GDM1 (cell line): Measurements from ENCODE around the gene NEK6.

Source experiments
- DNase-seq: peaks from one replicate; lab custom pipeline; 2025; lab: John Stamatoyannopoulos, UW

Gene NEK6

GRCh38 chr9:124354346-124355038 lies 96.7 kb downstream of the NEK6 start:
- no peak for DNase-seq

GRCh38 chr9:124355039-124355940 lies 97.5 kb downstream of the NEK6 start:
- DNase-seq, result no peak

- no peak for DNase-seq
These were observed 98.4 kb downstream of the NEK6 start for GRCh38 chr9:124355941-124356744.

- no peak for DNase-seq
These were observed 99.1 kb downstream of the NEK6 start for GRCh38 chr9:124356745-124357390.

- no peak for DNase-seq
These were observed 100.1 kb downstream of the NEK6 start for GRCh38 chr9:124357721-124358361.

GRCh38 chr9:124358631-124359030 lies 100.9 kb downstream of the NEK6 start:
- DNase-seq, result no peak

GRCh38 chr9:124359426-124359825 lies 101.7 kb downstream of the NEK6 start:
- DNase-seq, result no peak

- no peak for DNase-seq
These were observed 102.3 kb downstream of the NEK6 start for GRCh38 chr9:124359855-124360678.

GRCh38 chr9:124361128-124361527 lies 103.4 kb downstream of the NEK6 start:
- DNase-seq, result no peak

- DNase-seq, result no peak
These were observed 105.8 kb downstream of the NEK6 start for GRCh38 chr9:124363326-124364096.

- DNase-seq, result no peak
These were observed 106.4 kb downstream of the NEK6 start for GRCh38 chr9:124364141-124364540.

GRCh38 chr9:124365036-124365435 lies 107.3 kb downstream of the NEK6 start:
- no peak for DNase-seq

- DNase-seq, result no peak
These were observed 108.9 kb downstream of the NEK6 start for GRCh38 chr9:124366476-124367220.

GRCh38 chr9:124368692-124369091 lies 110.9 kb downstream of the NEK6 start:
- DNase-seq, result no peak

- no peak for DNase-seq
These were observed 111.6 kb downstream of the NEK6 start for GRCh38 chr9:124369231-124369797.

- DNase-seq, result no peak
These were observed 113.3 kb downstream of the NEK6 start for GRCh38 chr9:124370896-124371582.

GRCh38 chr9:124372038-124372437 lies 114.3 kb downstream of the NEK6 start:
- DNase-seq, result no peak

- no peak for DNase-seq
These were observed 115.6 kb downstream of the NEK6 start for GRCh38 chr9:124373386-124373785.
